ENCODE data around the gene TSPEAR. TPM values are rescaled to one million over a fixed set of nuclear protein-coding genes. Genes with fewer than 3 reads are reported as not detected.

TSPEAR gene
- total RNA-seq, 1 donor from 2014 or later, result not detected

DNA sequence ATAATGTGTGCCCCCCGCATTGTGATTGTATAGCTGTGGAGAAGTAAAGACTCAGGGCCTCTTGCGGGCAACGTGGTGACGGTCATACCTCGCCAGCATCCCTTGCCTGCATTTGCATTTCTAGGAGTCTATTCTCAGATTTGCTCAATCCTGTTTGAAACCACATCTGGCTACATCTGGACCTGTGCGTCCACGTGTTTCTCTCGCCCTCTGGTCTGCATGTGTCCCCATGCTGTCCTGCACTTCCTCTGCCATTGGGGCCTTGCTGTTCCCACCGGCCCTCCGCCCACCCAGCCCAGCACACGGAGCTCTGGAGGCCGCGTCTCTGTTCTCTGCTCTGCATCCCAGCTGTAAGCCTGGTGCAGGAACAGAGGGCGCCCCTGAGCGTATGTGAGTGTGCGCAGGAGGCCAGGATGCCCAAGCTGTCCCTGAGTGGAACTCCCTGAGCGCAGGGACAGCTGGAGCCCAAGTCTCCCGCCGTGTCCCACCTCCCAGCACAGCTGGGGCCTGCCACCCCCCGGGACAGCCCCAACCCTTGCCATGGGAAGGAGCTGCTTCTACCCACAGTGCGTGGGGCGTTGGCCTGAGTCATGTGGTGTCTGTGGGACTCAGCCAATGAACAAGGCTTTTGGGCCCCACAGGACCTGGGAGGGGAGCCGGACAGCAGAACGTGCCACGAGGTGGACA is 161.7 kb downstream of the TSPEAR start:
- TF ChIP-seq CTCF (conservative IDR thresholded peaks at IDR 0.05; ENCODE audit: low read depth, low read length), result no peak
- no peak for DNase-seq (ENCODE audit: low read depth)

GRCh38 chr21:44548922-44549321 is 162.4 kb downstream of the TSPEAR start:
- no peak for DNase-seq (ENCODE audit: low read depth)
- no peak overlapping the region for H3K4me3 ChIP-seq (ENCODE audit: low read depth, low read length)
- no peak for TF ChIP-seq CTCF (conservative IDR thresholded peaks at IDR 0.05; ENCODE audit: low read depth, low read length)

More for the DNA sequence above, 161.7 kb downstream of the TSPEAR start:
- H3K4me3 ChIP-seq (ENCODE audit: low read depth, low read length), result no peak overlapping the region

DNA sequence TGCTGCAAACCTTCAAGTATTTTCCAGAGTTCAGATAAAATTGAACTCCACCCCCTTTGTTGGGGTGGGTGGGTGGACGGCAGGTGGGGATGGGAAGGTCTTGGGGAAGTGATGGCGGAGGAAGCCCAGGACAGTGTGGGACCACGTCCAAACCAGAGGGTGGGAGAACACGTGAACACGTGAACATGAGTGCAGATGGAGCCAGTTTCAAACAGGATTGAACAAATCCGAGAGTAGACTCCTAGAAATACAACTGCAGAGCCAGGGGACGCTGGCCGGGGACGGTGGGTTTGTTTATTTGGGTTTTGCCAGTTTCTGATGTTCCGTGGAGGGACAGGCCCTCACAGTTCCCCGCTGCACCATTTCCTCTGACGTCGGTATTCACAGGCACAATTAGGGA is 163.0 kb downstream of the TSPEAR start:
- no peak overlapping the region for H3K4me3 ChIP-seq (ENCODE audit: low read depth, low read length)
- no peak for DNase-seq (ENCODE audit: low read depth)
- no peak for TF ChIP-seq CTCF (conservative IDR thresholded peaks at IDR 0.05; ENCODE audit: low read depth, low read length)

- TF ChIP-seq CTCF (conservative IDR thresholded peaks at IDR 0.05; ENCODE audit: low read depth, low read length), result no peak
- no peak overlapping the region for H3K4me3 ChIP-seq (ENCODE audit: low read depth, low read length)
- no peak for DNase-seq (ENCODE audit: low read depth)
These were observed 163.6 kb downstream of the TSPEAR start for GRCh38 chr21:44547656-44548331.

GRCh38 chr21:44544566-44544965 is 166.8 kb downstream of the TSPEAR start:
- no peak overlapping the region for H3K4me3 ChIP-seq (ENCODE audit: low read depth, low read length)
- no peak for DNase-seq (ENCODE audit: low read depth)
- TF ChIP-seq CTCF (conservative IDR thresholded peaks at IDR 0.05; ENCODE audit: low read depth, low read length), result no peak

- DNase-seq (ENCODE audit: low read depth), result no peak
- no peak for TF ChIP-seq CTCF (conservative IDR thresholded peaks at IDR 0.05; ENCODE audit: low read depth, low read length)
- H3K4me3 ChIP-seq (ENCODE audit: low read depth, low read length), result no peak overlapping the region
These were observed 168.7 kb downstream of the TSPEAR start for GRCh38 chr21:44542716-44543115.

Measured in epithelial cell of proximal tubule (primary cell).